ENCODE data around the gene SIDT2. TPM values are rescaled to one million over a fixed set of nuclear protein-coding genes. Genes with fewer than 3 reads are reported as not detected.
"Not testable (repeated sequence)": the region's sequence is repeated elsewhere in the genome, so short reads cannot be mapped to it uniquely, and the experiment has no call there.

The SIDT2 gene
- total RNA-seq, 3 donors from 2014 or later = 69.8 to 76.3 (median 71.4) TPM

- no peak for ATAC-seq
- DNase-seq = no peak
- Histone ChIP-seq H3K4me3 (no peak overlapping the region), H3K4me1 (ENCODE audit: low read depth) (peaks cover 41% of the 10 kb centered on the region), H3K9me3 (no peaks in the 10 kb centered on the region), H3K36me3 (ENCODE audit: low read depth) (no peaks in the 10 kb centered on the region)
- intact Hi-C loops (cut with DNase I, micrococcal nuclease) = no loop called here
- TF ChIP-seq CTCF (IDR thresholded peaks at IDR 0.05) = no peak
These were observed 1.5 kb downstream of the SIDT2 start for GRCh38 chr11:117180020-117180419.

DNA sequence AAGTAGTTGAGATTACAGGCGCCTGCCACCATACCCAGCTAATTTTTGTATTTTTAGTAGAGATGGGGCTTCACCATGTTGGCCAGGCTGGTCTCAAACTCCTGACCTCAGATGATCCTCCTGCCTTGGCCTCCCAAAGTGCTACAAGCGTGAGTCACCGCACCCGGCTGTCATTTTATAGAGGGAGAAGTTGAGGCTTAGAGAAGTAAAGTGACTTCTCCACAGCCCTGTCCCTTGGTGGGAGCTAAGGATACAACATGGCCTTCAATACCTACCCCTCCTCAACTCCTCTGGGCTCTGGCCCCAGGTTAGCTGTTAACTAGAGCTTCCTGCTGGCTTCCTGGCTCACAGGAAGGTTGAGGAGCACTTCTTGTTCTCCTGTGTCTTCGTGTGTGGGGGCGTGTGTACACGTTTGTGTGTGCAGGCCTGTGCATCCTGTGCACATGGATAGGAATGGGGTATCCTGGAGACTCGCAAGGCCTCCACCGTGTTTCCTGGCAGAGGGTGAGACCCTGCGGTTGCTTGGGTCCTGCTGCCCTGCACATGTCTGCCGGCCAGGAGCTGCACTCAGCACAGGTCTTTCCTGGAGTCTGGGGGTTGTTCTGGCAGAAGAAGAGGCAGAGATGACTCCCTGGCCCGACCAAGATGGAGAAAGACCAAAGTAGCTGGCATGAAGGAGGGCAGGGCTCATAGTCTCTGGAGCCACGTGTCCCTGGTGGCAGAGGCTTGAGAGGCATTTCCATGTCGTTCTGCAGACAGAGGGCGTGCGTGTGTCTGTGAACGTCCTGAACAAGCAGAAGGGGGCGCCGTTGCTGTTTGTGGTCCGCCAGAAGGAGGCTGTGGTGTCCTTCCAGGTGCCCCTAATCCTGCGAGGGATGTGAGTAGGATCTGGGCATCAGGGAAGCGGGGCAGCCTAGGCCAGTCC lies 2.4 kb downstream of the SIDT2 start:
- Histone ChIP-seq H3K4me1 (ENCODE audit: low read depth) (peaks cover 41% of the 10 kb centered on the region), H3K4me3 (no peak overlapping the region), H3K9me3 (no peaks in the 10 kb centered on the region), H3K36me3 (ENCODE audit: low read depth) (no peaks in the 10 kb centered on the region)
- peak; percentile 83 to 88 (median 84) for DNase-seq
- intact Hi-C loops (cut with DNase I, micrococcal nuclease) = no loop called here
- peak; percentile 65 for ATAC-seq
- peak; percentile 62 for TF ChIP-seq CTCF (IDR thresholded peaks at IDR 0.05)

- intact Hi-C loops (cut with DNase I, micrococcal nuclease) = no loop called here
- no peak overlapping the region for H3K4me3 ChIP-seq
- ATAC-seq = no peak
- TF ChIP-seq CTCF (IDR thresholded peaks at IDR 0.05) = no peak
- H3K4me1 ChIP-seq (ENCODE audit: low read depth) = peaks cover 41% of the 10 kb centered on the region
- DNase-seq = peak in 2 of 3 donors; percentile 7 to 33
- H3K9me3 ChIP-seq = no peaks in the 10 kb centered on the region
- no peaks in the 10 kb centered on the region for H3K36me3 ChIP-seq (ENCODE audit: low read depth)
These were observed 3.3 kb downstream of the SIDT2 start for GRCh38 chr11:117181586-117182550.

DNA sequence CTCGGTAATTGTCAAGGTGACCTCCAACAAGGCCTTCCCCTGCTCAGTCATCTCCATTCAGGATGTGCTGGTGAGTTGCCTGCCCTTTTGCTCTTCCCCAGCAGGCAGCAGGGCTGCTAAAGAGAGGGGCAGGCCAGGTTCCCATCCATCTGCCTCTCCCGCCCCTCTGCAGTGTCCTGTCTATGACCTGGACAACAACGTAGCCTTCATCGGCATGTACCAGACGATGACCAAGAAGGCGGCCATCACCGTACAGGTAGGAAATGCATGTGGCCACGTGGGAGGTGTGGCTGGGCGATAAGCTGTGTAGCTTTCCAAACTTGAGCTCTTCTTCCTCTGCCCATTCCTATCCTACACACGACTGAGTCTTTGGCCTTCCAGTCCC lies 4.0 kb downstream of the SIDT2 start:
- Histone ChIP-seq H3K9me3 (no peaks in the 10 kb centered on the region), H3K4me3 (no peak overlapping the region), H3K36me3 (ENCODE audit: low read depth) (no peaks in the 10 kb centered on the region), H3K4me1 (ENCODE audit: low read depth) (peaks cover 37% of the 10 kb centered on the region)
- DNase-seq = peak in 1 of 3 donors; percentile 4
- TF ChIP-seq CTCF (IDR thresholded peaks at IDR 0.05) = no peak
- intact Hi-C loops (cut with DNase I, micrococcal nuclease) = no loop called here
- ATAC-seq = no peak

GRCh38 chr11:117183178-117183577 lies 4.6 kb downstream of the SIDT2 start:
- H3K9me3 ChIP-seq; H3K36me3 ChIP-seq (ENCODE audit: low read depth); ATAC-seq; intact Hi-C loops (cut with DNase I, micrococcal nuclease); DNase-seq; H3K4me3 ChIP-seq: not testable (repeated sequence)
- H3K4me1 ChIP-seq (ENCODE audit: low read depth) = peaks cover 31% of the 10 kb centered on the region
